ENCODE results near the gene ZBTB40.

DNA sequence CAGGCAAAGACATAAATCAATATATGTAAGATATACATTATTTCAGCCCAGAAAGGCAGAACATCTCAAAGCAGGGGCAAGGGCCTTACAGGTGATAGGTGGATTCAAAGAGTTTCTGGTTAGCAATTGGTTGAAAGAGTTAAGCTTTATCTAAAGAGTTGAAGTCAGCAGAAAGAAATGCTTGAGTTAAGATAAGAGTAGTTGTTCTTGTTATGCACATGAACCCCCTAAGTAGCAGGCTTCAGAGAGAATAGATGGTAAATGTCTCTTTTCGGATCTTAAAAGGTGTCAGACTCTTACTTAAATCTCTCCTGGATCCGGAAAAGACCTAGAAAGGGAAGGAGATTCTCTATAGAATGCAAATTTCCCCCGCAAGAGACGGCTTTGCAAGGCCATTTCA, 8.3 kb upstream of the ZBTB40 start:
- TF ChIP-seq, protein P1, sequence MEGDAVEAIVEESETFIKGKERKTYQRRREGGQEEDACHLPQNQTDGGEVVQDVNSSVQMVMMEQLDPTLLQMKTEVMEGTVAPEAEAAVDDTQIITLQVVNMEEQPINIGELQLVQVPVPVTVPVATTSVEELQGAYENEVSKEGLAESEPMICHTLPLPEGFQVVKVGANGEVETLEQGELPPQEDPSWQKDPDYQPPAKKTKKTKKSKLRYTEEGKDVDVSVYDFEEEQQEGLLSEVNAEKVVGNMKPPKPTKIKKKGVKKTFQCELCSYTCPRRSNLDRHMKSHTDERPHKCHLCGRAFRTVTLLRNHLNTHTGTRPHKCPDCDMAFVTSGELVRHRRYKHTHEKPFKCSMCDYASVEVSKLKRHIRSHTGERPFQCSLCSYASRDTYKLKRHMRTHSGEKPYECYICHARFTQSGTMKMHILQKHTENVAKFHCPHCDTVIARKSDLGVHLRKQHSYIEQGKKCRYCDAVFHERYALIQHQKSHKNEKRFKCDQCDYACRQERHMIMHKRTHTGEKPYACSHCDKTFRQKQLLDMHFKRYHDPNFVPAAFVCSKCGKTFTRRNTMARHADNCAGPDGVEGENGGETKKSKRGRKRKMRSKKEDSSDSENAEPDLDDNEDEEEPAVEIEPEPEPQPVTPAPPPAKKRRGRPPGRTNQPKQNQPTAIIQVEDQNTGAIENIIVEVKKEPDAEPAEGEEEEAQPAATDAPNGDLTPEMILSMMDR (IDR thresholded peaks at IDR 0.05), result no peak
- no peak for TF ChIP-seq POLR2AphosphoS5 (IDR thresholded peaks at IDR 0.05)
- TF ChIP-seq POLR2A (IDR thresholded peaks at IDR 0.05), result no peak
